GM21381 (cell line): ENCODE results near the gene PLA2G2E.
"Not testable (repeated sequence)": the region's sequence is repeated elsewhere in the genome, so short reads cannot be mapped to it uniquely, and the experiment has no call there.

Experiments
- ATAC-seq: cut with Tn5 transposase; IDR thresholded peaks from one replicate; pipeline ENCODE4 v1.9.1; 2021; ENCODE audit warnings: mild to moderate bottlenecking, moderate library complexity; ENCODE audit not compliant: unreplicated experiment

The PLA2G2E gene

DNA sequence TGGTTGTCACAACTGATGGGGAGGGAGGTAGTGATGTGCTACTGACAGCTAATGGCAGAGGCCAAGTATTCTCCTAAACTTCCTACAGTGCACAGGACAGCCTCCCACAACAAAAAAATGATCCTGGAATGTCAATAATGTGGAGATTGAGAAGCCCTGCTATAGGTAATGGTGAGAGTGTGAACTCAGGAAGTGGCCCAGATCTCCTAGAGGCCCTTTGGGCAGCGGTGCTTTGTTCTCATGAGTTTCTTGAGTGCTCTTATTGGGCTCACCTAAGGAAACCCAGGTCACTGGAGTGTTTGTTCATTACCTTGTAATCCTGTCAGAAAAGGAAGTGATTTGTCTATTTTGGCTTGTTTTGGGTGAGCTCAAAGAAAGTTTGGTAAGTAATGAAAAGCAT lies 35.3 kb downstream of the PLA2G2E start:
- ATAC-seq, result no peak

DNA sequence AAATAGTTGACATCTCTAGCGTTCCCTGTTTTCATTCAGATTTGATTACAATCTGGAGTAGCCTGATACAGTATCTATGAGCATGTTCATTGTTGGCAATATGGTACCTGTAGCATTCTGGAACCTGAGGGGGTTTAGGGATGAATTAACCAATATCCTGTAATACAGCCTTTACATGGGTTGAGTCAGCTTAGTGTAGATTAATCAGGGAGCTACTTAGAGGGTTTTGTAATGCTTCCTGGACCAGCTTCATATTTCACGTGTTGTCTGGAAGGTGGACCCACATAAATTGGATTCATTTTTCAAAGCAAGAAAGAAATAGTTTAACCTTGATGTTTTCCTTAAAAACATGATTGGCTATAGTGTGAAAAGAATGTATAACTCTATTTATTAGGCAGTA lies 37.6 kb downstream of the PLA2G2E start:
- ATAC-seq, result no peak

DNA sequence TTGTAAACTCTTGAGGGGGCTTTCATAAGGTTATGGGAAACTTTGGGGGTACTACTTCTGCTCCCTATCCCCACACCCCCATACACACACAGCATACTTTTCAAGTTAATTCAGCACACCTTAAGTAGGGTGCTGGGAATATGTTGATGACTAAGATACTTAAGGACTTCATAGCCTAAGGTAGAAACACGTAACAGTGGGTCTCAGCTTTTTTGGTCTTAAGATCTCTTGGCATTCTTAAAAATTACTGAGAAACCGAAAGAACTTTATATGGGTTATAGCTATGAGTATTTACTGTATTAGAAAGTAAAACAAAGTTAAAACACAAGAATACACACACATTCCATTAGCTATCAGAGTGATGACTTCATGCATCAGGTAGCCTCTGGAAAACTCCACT lies 39.1 kb downstream of the PLA2G2E start:
- no peak for ATAC-seq

DNA sequence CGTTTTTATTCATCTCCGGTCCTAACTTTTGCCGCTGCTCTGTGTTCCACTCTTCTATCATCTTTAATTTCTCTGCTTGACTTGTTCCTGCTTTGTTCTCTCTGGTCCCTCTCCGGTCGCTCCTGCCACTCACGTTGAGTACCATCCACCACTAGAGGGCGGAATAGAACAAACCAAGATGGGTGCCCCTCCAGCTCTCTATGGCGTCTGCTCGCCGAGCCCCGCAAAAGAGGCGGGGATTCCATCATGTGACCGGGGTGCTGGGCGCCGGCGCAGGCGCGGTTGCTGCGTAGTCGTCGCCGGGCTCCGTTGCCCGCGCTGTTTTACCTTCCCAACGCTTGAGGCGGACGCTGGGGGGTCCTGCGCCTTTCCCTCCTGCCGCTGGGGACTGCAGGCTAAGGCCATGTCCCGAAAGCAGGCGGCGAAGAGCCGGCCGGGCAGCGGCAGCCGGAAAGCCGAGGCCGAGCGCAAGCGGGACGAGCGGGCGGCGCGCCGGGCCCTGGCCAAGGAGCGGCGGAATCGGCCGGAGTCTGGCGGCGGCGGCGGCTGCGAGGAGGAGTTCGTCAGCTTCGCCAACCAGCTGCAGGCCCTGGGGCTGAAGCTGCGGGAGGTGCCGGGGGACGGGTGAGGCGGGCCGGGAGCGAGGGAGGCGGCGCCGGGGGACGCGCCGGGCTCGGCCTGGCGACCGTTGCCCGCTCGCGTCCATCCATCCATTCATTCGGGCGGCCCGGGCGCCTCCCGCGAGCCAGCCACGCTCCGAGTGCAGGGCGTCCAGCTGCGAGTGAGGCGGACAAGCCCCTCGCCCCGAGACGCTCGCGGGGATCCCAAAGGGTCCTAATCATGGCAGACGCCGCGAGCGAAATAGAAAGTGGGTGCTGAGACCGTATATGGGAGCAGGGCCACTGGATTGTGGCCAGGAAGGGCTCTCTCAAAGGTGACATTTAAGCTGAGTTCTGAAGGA lies 41.0 kb downstream of the PLA2G2E start, which contains the start of gene OTUD3:
Gene OTUD3 (plus strand): TSS at position 285 of the 961 bp plus-strand sequence. CDS start 119 bp downstream, at position 404.
- ATAC-seq, result peak; percentile 81

DNA sequence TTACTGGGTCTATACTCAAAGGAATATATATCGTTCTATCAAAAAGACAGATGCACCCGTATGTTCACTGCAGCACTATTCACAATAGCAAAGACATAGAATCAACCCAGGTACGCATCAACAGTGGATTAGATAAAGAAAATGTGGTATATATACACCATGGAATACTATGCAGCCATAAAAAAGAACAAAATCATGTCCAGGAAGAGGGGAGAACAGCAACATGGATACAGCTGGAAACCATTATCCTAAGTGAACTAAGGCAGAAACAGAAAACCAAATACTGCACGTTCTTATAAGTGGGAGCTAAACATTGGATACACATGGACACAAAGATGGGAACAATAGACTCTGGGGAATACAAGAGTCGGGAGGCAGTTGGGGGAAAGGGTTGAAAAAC lies 42.6 kb downstream of the PLA2G2E start:
- not testable (repeated sequence) for ATAC-seq

DNA sequence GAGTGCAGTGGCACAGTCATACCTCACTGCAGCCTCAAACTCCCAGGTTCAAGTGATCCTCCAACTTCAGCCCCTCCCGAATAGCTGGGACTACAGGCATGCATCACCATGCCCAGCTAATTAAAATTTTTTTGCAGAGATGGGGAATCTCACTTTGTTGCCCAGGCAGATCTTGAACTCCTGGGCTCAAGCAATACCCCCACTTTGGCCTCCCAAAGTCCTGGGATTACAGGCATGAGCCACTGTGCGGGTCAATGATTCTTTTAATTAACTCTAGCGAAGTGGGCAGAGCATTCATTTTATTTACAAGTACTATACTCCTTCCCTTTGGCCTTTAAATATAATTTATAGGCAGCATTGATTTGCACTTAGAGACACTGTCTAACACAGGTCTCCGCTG lies 43.8 kb downstream of the PLA2G2E start:
- ATAC-seq, result no peak

DNA sequence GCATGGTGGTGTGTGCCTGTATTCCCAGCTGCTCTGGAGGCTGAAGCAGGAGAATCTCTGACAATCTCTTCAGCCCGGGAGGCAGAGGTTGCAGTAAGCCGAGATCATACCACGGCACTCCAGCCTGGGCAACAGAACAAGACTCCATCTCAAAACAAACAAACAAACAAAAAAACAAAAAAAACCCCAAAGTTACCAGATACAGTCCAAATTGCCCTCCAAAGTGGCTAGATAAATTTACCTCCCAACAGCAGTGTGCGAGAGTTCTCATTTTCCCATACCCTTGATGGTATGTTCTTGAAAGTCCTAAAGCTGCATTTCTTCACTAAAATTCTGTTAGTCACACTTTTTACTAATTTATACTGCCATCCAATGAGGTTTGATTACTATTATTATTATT lies 44.2 kb downstream of the PLA2G2E start:
- no peak for ATAC-seq

DNA sequence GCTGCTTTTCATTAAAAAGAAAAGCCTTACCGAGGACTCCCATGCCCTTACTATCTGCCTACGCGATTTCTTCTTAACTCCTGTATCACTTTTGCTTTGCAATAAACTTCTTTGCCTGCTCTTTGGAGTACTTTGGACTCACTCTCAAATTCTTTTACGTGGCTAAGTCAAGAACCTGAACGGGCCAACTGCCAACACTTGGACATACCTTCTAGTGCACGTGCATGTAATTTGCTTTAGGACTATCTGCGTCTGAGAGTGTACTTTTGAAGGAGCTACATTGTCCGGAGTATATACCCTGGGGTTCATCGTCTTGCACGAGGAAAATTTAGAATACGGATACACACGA lies 44.8 kb downstream of the PLA2G2E start:
- no peak for ATAC-seq

DNA sequence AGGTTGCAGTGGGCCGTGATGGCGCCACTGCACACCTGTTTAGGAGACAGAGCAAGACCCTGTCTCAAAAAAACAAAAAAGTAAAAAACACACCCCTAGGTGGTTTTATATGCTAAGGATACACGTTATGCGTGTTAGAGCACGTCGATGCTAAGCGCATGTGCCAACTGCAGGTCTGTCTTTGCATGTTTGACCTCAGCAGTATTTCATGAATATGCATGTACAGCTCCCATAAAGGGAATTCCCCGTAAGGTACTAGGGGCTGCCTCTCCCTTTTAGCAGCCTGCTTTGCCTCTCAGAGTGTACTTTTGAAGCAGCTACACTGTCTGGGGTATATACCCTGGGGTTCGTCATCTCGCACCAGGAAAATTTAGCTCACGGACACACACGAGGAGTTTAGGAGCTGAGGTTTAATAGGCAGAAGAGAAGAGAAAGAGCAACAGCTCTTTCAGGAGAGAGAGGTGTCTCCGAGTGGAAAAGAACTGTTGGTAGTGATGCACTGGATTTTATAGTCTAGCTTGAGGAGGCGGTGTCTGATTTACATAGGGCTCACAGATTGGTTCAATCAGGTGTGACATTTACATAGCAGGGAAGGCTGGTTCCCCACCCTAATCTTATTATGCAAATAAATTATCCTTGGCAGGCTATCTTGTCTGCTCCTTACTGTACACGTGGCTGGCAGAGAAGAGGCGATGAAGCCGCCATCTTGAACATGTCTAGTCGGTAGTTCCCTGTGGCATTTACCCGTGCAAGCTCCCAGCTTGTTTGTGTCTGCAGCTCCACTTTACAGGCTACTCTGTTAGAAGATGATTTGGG lies 45.4 kb downstream of the PLA2G2E start:
- no peak for ATAC-seq

DNA sequence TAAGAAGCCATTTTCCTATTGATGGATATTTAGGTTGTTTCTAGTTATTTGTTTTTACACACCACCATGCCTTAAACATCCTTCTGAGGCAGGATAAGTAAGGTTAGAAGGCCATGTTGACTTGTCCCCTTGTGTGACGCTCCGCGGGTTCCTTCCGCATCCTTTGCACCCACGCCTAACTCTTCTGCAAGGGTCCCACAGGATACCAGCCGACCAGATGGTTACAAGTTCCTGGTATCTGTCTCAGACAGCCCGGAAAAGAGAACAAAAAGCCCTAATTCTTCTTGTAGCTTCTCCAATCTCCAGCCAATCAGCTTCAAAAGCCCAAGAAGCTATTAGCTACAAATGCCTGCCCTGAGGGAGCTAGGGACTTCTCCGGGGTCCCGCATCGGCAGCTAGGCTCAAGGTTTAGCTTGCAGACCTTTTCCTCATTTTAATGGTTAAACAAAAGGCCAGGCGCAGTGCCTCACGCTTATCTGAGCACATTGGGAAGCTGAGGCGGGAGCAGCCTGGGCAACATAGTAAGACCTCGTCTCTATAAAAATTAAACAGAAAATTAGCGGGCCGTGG lies 46.2 kb downstream of the PLA2G2E start:
- ATAC-seq, result no peak

DNA sequence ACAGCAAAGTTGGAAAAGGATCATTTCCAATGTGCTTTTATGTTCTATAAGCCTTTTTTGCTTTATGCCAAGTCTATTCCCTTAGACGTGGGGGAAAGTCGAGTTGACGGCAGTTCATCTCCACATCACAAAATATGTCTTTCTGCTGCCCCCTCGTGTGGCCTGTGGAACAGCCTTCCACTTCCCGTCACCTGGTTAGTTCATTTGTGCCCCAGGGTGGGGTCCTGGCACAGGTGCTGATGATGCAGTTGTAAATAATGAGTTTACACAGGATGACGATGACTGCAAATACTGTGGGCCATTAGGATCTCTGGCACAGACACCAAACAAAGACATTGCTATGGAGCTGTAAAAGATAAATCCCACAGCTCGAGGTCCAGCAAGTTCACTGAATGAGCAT lies 51.2 kb downstream of the PLA2G2E start:
- no peak for ATAC-seq
